Testis (tissue), 2 donors: ENCODE data around the gene CNNM2.

ENCODE experiments used
- CTCF ChIP-seq, 3 experiments: fragments of 450-650 bp in 2 of 3; fragments of 200-600 bp in 1 of 3; sonication (generic) in 1 of 3; IDR thresholded peaks; one replicate each; pipeline ENCODE4 v1.5.1; 2016 to 2019; ENCODE audit warnings: antibody characterized with exemption in 3 of 3, mild to moderate bottlenecking in 2 of 3, moderate library complexity in 1 of 3
- POLR2A ChIP-seq: fragments of 450-650 bp; IDR thresholded peaks from one replicate; pipeline ENCODE4 v1.6.1; 2017; ENCODE audit warnings: antibody characterized with exemption, mild to moderate bottlenecking, moderate library complexity

- TF ChIP-seq CTCF (IDR thresholded peaks at IDR 0.05) (no peak), POLR2A (no peak)
Observed at GRCh38 chr10:102872163-102872562, 45.9 kb upstream of the CNNM2 start.
